Measurements from ENCODE around the gene EXOC4. TPM values are rescaled to one million over a fixed set of nuclear protein-coding genes. Genes with fewer than 3 reads are reported as not detected.

EXOC4 gene
- total and polyA plus RNA-seq, 7 donors = 7.6 to 63.0 (median 29.1) TPM

DNA sequence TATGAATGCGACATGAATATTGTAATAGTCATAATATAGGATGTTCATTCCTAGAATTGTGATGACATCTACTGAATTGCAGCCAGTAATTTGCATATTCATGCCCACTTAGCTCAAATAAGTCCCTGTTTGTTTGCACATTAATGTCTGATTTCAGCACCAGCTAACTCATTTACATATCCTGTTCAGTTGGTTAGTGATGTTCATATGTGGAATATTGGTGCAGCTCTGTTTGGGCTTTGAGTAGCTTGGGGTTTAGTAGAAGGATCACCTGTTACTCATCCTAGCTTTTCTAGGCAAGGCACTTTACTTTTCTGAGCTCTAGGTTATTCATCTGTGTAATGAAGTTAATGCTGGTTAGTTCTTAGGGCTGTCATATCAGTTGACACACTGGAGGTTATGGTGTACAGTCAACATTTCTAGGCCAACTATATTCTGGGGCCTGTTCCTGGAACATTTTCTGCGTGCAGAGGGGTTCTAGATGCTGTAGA lies 238.4 kb downstream of the EXOC4 start:
- no peak for DNase-seq
- intact Hi-C loops (cut with DNase I) = no loop called here
- no peaks in the 10 kb centered on the region for H3K4me1 ChIP-seq
- no peaks in the 10 kb centered on the region for H3K36me3 ChIP-seq (ENCODE audit: insufficient read depth in 1 of 2, low read depth in 1 of 2)
- no peaks in the 10 kb centered on the region for H3K9me3 ChIP-seq
- H3K27ac ChIP-seq = no peak overlapping the region
- no peak overlapping the region for H3K4me3 ChIP-seq
- no peaks in the 10 kb centered on the region for H3K27me3 ChIP-seq (ENCODE audit: insufficient read depth in 3 of 3, low read length in 2 of 3)
- TF ChIP-seq, protein P1, sequence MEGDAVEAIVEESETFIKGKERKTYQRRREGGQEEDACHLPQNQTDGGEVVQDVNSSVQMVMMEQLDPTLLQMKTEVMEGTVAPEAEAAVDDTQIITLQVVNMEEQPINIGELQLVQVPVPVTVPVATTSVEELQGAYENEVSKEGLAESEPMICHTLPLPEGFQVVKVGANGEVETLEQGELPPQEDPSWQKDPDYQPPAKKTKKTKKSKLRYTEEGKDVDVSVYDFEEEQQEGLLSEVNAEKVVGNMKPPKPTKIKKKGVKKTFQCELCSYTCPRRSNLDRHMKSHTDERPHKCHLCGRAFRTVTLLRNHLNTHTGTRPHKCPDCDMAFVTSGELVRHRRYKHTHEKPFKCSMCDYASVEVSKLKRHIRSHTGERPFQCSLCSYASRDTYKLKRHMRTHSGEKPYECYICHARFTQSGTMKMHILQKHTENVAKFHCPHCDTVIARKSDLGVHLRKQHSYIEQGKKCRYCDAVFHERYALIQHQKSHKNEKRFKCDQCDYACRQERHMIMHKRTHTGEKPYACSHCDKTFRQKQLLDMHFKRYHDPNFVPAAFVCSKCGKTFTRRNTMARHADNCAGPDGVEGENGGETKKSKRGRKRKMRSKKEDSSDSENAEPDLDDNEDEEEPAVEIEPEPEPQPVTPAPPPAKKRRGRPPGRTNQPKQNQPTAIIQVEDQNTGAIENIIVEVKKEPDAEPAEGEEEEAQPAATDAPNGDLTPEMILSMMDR (IDR thresholded peaks at IDR 0.05) = no peak
- ATAC-seq = no peak
- 85 to 96% (median 95%) methylated on average over 2 of the region's 2 CpGs for WGBS, 3 donors

DNA sequence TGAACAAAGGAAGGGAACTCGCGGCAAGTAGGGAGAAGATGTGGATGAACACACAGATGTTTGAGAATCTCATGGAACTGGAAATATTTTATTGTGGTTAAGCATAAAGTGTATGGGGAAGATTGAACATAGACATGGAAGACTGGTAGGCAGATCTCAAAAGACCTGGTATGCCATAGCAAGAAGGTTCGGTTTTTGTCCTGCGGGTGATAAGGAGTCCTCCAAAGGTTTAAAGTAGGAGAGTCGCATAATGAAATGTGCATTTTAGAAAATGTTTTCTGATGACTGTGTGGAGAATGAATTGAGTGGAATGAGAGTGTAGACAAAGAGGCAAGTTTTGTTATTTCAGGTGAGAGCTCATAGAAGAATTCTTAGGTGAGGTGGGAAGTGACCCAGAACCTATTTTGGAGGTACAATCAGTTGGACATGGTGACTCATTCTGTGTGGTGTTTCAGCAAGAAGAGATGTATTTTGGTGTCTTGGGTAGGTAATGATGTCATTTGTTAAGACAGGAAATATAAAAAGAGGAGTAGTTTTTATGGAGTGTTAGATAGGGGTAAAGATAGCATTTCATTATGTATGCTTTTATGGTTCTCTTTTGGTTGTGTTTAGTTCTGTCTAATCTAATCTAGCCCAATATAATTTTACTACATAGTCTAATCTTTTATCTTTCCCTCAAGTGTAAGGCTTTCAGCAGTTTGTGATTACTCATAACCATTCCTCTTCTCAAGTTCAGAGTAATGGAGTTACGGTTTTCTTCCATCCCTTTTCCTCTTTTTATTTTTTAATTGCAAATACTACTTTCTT lies 239.2 kb downstream of the EXOC4 start:
- TF ChIP-seq, protein P1 (IDR thresholded peaks at IDR 0.05) = no peak

DNA sequence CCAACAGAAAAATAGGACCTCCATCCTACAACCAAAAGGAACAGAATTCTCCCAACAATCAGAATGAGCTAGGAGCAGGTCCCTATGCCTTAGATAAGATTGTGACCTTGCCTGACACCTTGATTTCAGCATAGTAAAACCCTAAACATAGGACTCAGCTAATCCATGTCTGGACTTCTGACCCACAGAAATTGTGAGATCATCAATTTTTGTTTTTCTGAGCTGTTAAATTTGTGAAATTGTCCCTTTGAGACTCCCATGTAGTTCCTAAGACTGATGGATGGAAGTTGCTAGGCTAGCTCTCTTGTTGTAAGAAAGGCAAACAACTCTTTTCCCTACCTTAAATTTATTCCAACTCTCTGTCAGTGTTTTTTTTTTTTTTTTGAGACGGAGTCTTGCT lies 244.2 kb downstream of the EXOC4 start:
- H3K9me3 ChIP-seq = no peaks in the 10 kb centered on the region
- intact Hi-C loops (cut with DNase I) = no loop called here
- DNase-seq (no peak), ATAC-seq (no peak)
- peaks cover 7% of the 10 kb centered on the region for H3K4me1 ChIP-seq
- H3K27me3 ChIP-seq (ENCODE audit: insufficient read depth in 3 of 3, low read length in 2 of 3) = no peaks in the 10 kb centered on the region
- H3K27ac ChIP-seq = no peak overlapping the region
- TF ChIP-seq, protein P1 (IDR thresholded peaks at IDR 0.05) = no peak
- no peak overlapping the region for H3K4me3 ChIP-seq
- no peaks in the 10 kb centered on the region for H3K36me3 ChIP-seq (ENCODE audit: insufficient read depth in 1 of 2, low read depth in 1 of 2)
- 85 to 100% (median 100%) methylated on average over 1 of the region's 1 CpG for WGBS, 3 donors

More for the DNA sequence above, 239.2 kb downstream of the EXOC4 start:
- Histone ChIP-seq H3K36me3 (ENCODE audit: insufficient read depth in 1 of 2, low read depth in 1 of 2) (no peaks in the 10 kb centered on the region), H3K27ac (no peak overlapping the region), H3K4me1 (no peaks in the 10 kb centered on the region), H3K9me3 (no peaks in the 10 kb centered on the region), H3K4me3 (no peak overlapping the region), H3K27me3 (ENCODE audit: insufficient read depth in 3 of 3, low read length in 2 of 3) (no peaks in the 10 kb centered on the region)
- intact Hi-C loops (cut with DNase I) = no loop called here
- WGBS, 3 donors = 98 to 99% (median 99%) methylated on average over 6 of the region's 6 CpGs
- DNase-seq = no peak
- ATAC-seq = no peak

DNA sequence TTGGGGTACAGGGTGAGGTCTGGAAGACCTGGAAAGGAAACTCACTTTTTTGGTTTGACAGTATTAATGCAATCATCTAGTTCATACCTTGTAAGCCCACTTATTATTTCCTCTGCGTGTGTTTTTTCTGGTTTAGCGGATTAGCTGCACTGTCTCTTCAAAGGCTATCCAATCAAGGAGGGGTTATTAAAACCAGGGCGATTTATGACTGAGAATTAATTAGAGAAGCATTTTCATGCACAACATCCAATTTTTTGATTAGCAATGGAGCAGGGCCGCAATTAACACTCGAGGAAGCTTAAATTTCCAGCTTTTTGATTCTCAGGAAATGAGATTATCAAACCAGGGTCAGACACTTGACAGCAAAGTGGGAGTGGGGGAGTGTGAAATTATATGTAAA lies 248.9 kb downstream of the EXOC4 start:
- H3K4me3 ChIP-seq = no peak overlapping the region
- ATAC-seq (no peak), DNase-seq (no peak)
- no peak overlapping the region for H3K27ac ChIP-seq
- no peaks in the 10 kb centered on the region for H3K9me3 ChIP-seq
- TF ChIP-seq, protein P1 (IDR thresholded peaks at IDR 0.05) = no peak
- 73 to 78% (median 75%) methylated on average over 5 of the region's 5 CpGs for WGBS, 3 donors
- intact Hi-C loops (cut with DNase I) = no loop called here
- H3K36me3 ChIP-seq (ENCODE audit: insufficient read depth in 1 of 2, low read depth in 1 of 2) = no peaks in the 10 kb centered on the region
- H3K27me3 ChIP-seq (ENCODE audit: insufficient read depth in 3 of 3, low read length in 2 of 3) = no peaks in the 10 kb centered on the region
- peaks cover 18% of the 10 kb centered on the region for H3K4me1 ChIP-seq
